HG03039 (cell line): ENCODE data around the gene ADCY2.

ENCODE experiments used
- ATAC-seq: cut with Tn5 transposase; IDR thresholded peaks from one replicate; pipeline ENCODE4 v1.9.1; 2021; ENCODE audit warnings: mild to moderate bottlenecking, moderate library complexity; ENCODE audit not compliant: unreplicated experiment

Gene ADCY2

DNA sequence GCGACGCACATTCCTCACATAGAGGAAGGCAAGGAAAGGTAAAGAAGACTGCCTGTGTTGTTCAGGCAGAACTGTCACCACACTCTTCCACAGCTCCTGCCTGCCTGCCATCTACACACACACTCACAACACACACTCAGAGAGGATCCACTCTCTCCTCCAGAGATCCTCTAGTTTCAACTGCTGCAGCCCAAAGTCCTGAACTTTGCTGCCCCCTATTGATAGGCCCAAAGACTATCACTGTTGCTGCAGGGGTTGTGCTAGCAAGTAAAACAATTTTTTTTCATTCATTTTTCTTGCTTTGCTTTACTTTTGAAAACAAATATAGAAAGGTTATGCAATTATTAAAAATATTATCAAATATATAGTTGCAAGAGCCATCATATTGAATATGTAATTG lies 460.9 kb downstream of the ADCY2 start:
- no peak for ATAC-seq

- no peak for ATAC-seq
Observed at GRCh38 chr5:7857361-7857760, 461.4 kb downstream of the ADCY2 start.

GRCh38 chr5:7857926-7858632 lies 462.1 kb downstream of the ADCY2 start:
- ATAC-seq, result no peak

DNA sequence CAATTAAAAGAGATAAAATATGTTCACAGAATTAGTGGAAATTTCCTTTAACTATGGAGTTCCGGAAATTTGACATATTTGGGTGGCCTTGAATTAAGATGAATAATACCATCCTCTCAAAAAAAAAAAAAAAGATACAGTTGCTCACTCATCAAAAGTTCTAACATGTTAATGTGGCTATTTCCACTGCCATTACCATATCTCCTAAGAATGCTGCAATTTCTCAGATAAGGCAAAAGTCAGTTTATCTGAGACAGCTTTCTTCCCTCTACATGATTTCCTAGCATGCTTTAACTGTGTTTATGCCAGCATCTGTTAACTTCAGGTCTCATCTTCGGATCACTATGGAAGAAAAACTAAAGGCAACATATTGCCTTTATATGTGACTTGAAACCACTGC lies 470.3 kb downstream of the ADCY2 start:
- no peak for ATAC-seq

GRCh38 chr5:7867260-7867659 lies 471.3 kb downstream of the ADCY2 start:
- ATAC-seq, result no peak

GRCh38 chr5:7868427-7868772 lies 472.5 kb downstream of the ADCY2 start:
- ATAC-seq, result no peak

- ATAC-seq, result peak; percentile 98
Observed at GRCh38 chr5:7868773-7869473, 473.0 kb downstream of the ADCY2 start, which contains the start of the genes FASTKD3 and MTRR. TSS of gene FASTKD3 (minus strand) at chr5:7869031. CDS start at chr5:7868083, 948 bp downstream. TSS of gene MTRR (plus strand) at chr5:7869148. CDS start at chr5:7870795, 1,647 bp downstream.

DNA sequence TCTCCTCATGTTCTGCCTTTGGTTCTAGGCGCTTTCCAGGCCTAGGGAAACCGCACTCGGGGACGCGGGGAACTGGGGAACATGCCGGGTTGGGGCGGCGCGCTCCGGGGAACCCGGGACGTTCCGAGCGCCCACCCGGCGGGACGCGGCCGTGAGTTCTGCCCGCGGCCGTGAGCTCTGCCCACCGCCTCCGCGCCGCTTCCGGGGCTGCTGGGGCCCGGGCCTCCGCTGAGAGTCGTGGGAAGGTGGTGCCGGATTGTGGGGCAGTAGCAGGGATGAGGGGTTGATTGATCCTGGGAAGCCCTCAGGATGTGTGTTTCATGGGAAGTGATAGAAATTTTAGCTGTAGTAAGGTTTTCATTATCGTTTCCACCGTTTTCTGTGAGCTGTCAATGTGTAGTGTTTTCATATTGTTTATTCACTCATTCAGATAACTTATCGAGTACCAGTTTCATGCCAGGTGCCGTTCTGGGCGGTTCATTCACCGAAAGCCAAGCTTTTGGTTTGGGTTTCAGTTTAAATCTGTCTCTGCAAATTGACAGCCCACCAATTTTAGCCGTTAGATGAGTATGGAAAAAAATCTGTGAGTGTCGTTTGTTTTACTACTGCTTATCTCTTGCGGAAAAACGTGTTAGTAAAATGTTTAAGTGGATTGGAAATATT lies 473.7 kb downstream of the ADCY2 start:
- peak; percentile 29 for ATAC-seq

DNA sequence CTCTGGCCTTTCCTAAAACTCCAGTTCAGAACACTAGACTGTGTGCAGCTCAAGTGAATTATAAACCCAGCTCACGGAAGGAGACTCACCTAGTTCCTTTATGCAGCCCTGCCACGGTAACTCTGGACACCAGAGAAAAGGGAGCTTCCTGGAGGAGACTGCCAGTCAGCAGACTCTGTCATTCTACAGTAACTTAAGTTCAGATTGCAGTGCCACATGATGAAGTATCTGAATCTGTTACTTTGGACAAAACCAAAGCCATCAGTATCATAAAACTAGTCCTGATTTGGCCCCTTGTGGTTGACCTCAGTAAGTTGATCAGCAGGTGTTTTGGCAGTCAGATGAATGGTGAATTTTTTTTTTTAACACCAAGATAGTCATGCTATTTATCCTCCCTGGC lies 475.7 kb downstream of the ADCY2 start:
- no peak for ATAC-seq

DNA sequence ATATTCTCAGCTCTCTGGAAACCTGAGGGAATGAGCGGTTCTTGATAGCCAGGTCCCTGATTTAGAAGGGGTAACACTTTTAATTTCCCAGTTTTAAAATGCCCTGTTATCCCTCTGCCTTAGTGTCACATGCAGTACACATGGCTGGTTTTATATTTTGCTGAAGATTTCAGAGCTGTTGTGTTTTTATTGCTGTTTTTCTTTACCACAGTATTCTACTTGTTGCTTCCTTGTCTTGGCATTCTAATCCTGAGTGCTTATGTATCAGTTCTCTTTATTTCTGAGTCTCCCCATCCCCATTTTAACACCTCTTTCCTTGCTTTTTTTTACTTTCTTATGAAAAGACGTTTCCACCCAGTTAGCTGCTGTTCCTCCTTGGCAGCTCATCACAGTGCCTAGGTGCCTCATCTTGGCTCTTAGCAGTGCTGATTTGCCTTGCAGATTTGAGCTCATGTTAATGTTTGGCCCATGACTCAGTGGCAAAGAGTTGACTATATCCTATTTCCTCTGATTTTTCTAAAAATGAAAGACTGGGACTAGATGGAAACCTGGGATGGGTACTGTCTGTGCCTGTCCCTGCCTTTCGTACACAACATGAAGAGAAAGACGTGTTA lies 476.7 kb downstream of the ADCY2 start:
- ATAC-seq, result no peak

DNA sequence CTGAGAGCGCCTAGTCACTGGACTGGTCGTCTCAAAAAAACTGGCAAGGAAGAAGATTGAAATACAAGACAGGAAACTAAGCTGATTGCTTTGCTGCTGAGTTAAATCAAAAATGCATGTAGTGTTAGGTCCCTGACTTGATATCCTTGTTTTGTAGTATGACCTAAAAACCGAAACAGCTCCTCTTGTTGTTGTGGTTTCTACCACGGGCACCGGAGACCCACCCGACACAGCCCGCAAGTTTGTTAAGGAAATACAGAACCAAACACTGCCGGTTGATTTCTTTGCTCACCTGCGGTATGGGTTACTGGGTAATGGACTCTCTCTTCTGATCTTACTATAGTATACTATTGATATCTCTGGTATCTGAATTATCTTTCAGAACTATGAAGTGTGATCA lies 477.3 kb downstream of the ADCY2 start:
- ATAC-seq, result no peak

DNA sequence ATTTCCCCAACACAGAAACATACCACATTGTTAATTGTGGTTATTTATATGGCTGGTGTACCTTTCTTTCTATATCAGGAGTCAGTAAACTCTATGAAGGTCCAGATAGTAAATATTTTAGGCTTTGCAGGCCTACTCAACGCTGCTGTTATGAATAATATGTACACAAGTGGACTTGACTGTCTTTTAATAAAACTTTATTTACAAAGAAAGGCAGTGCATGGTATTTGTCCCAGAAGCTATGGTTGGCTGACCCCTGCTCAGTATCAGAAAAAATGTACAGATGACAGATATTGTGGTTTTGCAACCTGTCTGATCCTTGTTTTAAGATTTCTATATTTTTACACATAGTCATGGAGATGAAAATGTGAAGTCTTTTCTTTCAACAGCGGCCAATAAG lies 478.7 kb downstream of the ADCY2 start:
- no peak for ATAC-seq

- ATAC-seq, result no peak
Observed at GRCh38 chr5:7875151-7875550, 479.2 kb downstream of the ADCY2 start.

DNA sequence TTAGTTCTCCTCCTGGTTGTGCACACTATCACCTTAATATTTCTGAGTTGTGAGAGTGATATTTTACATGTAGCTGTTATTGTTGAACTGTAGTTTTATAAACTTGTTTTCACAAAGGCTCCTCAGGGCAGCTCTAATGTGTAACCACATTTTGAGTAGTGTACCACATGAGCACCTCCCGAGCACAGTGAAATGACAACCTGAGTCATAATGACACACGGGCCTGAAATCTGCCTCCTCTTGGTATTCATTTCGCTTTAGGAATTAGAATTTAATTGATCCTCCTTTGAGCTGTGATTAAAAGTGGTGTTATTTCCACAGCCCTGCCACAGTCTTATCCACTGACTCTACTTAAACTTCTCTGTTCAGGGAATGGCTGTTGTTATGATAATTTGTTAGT lies 480.9 kb downstream of the ADCY2 start:
- ATAC-seq, result peak; percentile 43

GRCh38 chr5:7877851-7878250 lies 481.9 kb downstream of the ADCY2 start:
- no peak for ATAC-seq

DNA sequence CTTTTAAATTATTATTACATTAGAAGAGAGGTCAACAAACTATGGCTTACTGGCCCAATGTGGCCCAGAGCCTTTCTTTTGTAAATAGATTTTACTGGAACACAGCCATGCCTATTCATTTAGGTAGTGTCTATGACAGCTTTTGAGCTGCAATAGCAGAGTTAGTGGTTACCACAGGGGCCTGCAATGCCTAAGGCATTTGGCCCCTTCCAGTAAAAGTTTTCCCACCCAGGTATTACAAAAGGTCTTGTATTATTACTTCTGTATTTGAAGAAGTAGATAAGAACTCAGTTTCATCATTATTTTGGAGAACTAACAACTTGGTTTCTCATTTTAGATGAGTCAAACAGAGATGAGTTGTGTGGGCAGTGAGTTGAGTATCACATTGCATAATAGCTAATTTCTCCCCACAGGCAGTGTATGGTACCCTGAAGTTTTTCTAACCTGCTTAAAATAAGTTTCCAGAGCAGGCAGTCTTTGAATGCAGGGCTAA lies 482.5 kb downstream of the ADCY2 start:
- ATAC-seq, result peak; percentile 97
